CD4-positive, alpha-beta T cell (primary cell): ENCODE results near the gene KLHL35. TPM values are rescaled to one million over a fixed set of nuclear protein-coding genes. Genes with fewer than 3 reads are reported as not detected.

Source experiments
- ATAC-seq: fragments of 200-7000 bp; cut with Tn5 transposase; one replicate; pipeline ENCODE4 v1.10.0; 2022; ENCODE audit warnings: mild to moderate bottlenecking; ENCODE audit not compliant: poor library complexity
- CTCF ChIA-PET: fragments of 350-600 bp; sonication (Branson Sonifier 250); formaldehyde crosslinking; loops from one replicate; lab custom pipeline; 2021; ENCODE audit warnings: antibody characterized with exemption, inconsistent platforms; lab: Charles Lee
- POLR2A ChIA-PET: fragments of 350-600 bp; sonication (Branson Sonifier 250); formaldehyde crosslinking; loops from one replicate; lab custom pipeline; 2021; ENCODE audit warnings: antibody characterized with exemption, inconsistent platforms; lab: Charles Lee
- DNase-seq, 14 experiments: peaks; one replicate each; pipeline ENCODE4 v3.0.0-alpha.2; 2013 to 2020; ENCODE audit warnings: mixed read lengths in 2 of 14
- H3K27ac ChIP-seq, 2 donors: one replicate each; pipeline versions ENCODE4 v1.5.1 to v1.7.0; 2013; ENCODE audit warnings: low read length in 2 of 2, low read depth in 1 of 2, mild to moderate bottlenecking in 1 of 2
- H3K27me3 ChIP-seq, 2 experiments: 1 replicate in 1 of 2; 2 replicates in 1 of 2; pipeline versions ENCODE4 v1.6.1 to v1.7.0; 2013; ENCODE audit warnings: low read length in 2 of 2, control low read depth in 1 of 2, mild to moderate bottlenecking in 1 of 2, moderate library complexity in 1 of 2; ENCODE audit not compliant: insufficient read depth in 2 of 2, control insufficient read depth in 1 of 2
- H3K36me3 ChIP-seq: one replicate; pipeline ENCODE4 v1.6.1; 2013; ENCODE audit warnings: low read length, control low read depth; ENCODE audit not compliant: insufficient read depth
- H3K4me1 ChIP-seq: one replicate; pipeline ENCODE4 v1.6.1; 2013; ENCODE audit warnings: low read length, control low read depth; ENCODE audit not compliant: insufficient read depth
- H3K4me3 ChIP-seq: one replicate; pipeline ENCODE4 v1.5.1; 2013; ENCODE audit warnings: mild to moderate bottlenecking, low read length, moderate library complexity
- H3K9me3 ChIP-seq, 2 experiments: 1 replicate in 1 of 2; 2 replicates in 1 of 2; pipeline versions ENCODE4 v1.6.1 to v1.7.0; 2013; ENCODE audit warnings: low read length in 2 of 2, mild to moderate bottlenecking in 2 of 2, control low read depth in 1 of 2, moderate library complexity in 1 of 2; ENCODE audit not compliant: control insufficient read depth in 1 of 2, insufficient read depth in 1 of 2
- H3K27ac Mint-ChIP-seq: one replicate; pipeline ENCODE4 v1.8.0; 2020; ENCODE audit warnings: mixed read lengths
- H3K27me3 Mint-ChIP-seq: one replicate; pipeline ENCODE4 v1.8.0; 2021; ENCODE audit warnings: mixed read lengths
- H3K36me3 Mint-ChIP-seq: one replicate; pipeline ENCODE4 v1.8.0; 2021; ENCODE audit warnings: low read depth, mixed read lengths
- H3K4me1 Mint-ChIP-seq: one replicate; pipeline ENCODE4 v1.8.0; 2021; ENCODE audit warnings: low read depth, mixed read lengths
- H3K4me3 Mint-ChIP-seq: one replicate; pipeline ENCODE4 v1.8.0; 2020; ENCODE audit warnings: mild to moderate bottlenecking, mixed read lengths
- H3K9me3 Mint-ChIP-seq: one replicate; pipeline ENCODE4 v1.8.0; 2020; ENCODE audit warnings: mixed read lengths
- intact Hi-C, 2 experiments: fragments of 100-400 bp; cut with DNase I in 1 of 2; cut with micrococcal nuclease in 1 of 2; formaldehyde crosslinking; loops; one replicate each; pipeline versions ENCODE4 v1.15.1 to v1.9.0; 2023 to 2025; cut with DNase I, micrococcal nuclease
- total RNA-seq, 174 experiments: library from RNA in 2 of 174; stranded (reverse) in 2 of 174; gene quantifications; one replicate each; pipeline ENCODE4 v1.2.3 and lab custom pipeline; 2021 to 2026
- TF ChIP-seq, protein P1 (sequence below): fragments of 200-600 bp; IDR thresholded peaks from one replicate; pipeline ENCODE4 v1.8.0; 2022; ENCODE audit warnings: antibody characterized with exemption, mild to moderate bottlenecking

The KLHL35 gene
- total RNA-seq, 2 experiments from 2014 or later, result 0.33 to 0.81 TPM

DNA sequence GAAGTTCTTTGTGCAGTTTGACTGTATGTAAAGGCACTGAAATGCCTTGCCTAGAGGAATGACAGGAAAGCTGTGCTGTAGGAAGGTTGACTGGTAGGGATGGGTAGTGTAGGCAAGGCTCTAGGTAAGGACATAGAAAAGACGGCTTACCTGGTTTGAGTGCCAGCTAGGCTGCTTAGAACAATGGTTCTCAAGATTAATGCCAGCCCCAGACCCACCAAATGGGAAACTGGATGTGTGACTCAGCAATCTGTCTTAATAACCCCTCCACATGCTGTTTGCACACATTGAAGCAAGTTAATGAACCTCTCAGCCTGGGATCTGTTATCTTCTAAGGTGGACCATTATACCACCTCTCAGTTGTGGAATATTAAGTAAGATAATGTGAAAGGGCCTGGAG lies 30.0 kb downstream of the KLHL35 start:
- H3K27ac ChIP-seq, result no peak overlapping the region
- H3K27ac Mint-ChIP-seq, result peak overlapping the region; percentile 92
- POLR2A ChIA-PET, result no interaction called here
- ATAC-seq (no peak), DNase-seq (no peak)
- H3K4me1 Mint-ChIP-seq, result peaks cover 67% of the 10 kb centered on the region
- no peaks in the 10 kb centered on the region for H3K9me3 Mint-ChIP-seq
- TF ChIP-seq, protein P1, sequence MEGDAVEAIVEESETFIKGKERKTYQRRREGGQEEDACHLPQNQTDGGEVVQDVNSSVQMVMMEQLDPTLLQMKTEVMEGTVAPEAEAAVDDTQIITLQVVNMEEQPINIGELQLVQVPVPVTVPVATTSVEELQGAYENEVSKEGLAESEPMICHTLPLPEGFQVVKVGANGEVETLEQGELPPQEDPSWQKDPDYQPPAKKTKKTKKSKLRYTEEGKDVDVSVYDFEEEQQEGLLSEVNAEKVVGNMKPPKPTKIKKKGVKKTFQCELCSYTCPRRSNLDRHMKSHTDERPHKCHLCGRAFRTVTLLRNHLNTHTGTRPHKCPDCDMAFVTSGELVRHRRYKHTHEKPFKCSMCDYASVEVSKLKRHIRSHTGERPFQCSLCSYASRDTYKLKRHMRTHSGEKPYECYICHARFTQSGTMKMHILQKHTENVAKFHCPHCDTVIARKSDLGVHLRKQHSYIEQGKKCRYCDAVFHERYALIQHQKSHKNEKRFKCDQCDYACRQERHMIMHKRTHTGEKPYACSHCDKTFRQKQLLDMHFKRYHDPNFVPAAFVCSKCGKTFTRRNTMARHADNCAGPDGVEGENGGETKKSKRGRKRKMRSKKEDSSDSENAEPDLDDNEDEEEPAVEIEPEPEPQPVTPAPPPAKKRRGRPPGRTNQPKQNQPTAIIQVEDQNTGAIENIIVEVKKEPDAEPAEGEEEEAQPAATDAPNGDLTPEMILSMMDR, result no peak
- H3K9me3 ChIP-seq, result peaks cover 0 to 3% of the 10 kb centered on the region in 2 experiments
- H3K27me3 ChIP-seq, result no peaks in the 10 kb centered on the region
- H3K4me3 Mint-ChIP-seq, result peak overlapping the region; percentile 84
- H3K4me1 ChIP-seq, result peaks cover 45% of the 10 kb centered on the region
- peaks cover 86% of the 10 kb centered on the region for H3K36me3 Mint-ChIP-seq
- no peak overlapping the region for H3K4me3 ChIP-seq
- CTCF ChIA-PET, result no interaction called here
- H3K36me3 ChIP-seq, result peaks cover 66% of the 10 kb centered on the region
- H3K27me3 Mint-ChIP-seq, result no peaks in the 10 kb centered on the region
- intact Hi-C loops, result no loop called here

DNA sequence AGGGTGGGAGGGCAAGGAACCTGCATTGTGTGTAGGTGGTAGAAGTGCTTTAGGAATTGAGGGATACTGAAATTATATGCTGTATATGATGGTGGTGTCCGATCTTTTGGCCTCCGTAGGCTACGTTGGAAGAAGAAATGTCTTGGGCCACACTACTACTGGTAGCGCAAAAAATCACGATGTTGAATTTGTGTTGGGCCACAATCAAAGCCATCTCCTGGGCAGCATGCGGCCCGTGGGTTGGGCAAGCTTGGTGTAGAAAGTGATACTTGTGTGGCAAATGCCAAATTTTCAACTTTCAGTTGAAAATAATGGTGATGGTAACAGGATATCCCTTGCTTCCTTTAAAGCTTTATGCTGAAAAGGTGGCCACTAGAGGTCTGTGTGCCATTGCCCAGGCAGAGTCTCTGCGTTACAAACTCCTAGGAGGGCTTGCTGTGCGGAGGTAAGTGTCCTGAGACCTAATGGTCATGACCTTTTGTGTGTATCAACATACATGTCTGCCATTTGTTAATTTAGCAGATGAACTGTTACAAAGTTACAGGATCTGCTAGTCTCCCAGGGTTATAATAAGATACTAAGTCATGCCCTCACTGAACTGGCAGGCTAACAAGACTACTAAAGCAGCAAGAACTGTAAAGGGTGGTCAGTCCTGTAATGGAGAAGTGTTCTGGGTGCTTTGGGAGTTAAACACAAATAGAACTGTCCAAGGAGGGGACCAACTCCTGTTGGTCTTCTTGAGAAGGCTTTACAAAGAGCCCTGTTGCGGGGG lies 30.8 kb downstream of the KLHL35 start:
- ATAC-seq, result no peak
- CTCF ChIA-PET, result no interaction called here
- peaks cover 66% of the 10 kb centered on the region for H3K36me3 ChIP-seq

DNA sequence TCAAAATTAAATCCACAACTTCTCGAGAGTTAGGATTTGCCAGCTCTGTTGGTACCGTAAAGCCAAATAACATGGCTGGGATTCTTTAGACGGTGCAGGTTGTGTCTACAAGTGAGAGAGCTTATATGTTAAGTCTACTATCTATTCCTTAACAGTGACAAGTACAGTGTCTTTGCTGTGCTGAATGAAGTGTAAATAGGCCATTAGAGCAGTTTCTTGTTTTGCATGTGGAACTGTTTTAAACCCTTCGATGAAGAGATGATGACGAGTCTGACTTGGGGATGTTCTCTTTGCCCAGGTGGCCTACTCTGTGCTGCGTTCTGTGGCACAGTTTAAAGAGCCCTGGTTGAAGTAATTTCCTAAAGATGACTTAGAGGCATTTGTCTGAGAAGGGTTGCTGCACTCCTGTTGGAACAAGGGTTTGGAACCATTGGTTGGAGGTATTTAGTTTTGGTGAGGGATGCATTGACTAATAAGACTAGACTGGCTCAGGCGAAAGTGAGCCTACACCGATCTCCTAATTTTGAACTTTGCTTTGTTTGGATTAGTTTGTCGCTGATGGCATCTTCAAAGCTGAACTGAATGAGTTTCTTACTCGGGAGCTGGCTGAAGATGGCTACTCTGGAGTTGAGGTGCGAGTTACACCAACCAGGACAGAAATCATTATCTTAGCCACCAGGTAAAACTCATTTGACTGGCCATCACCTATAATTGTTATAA lies 32.7 kb downstream of the KLHL35 start:
- peak overlapping the region; percentile 86 to 88 for H3K27ac ChIP-seq
- Mint-ChIP-seq H3K36me3 (peaks cover 60% of the 10 kb centered on the region), H3K9me3 (no peaks in the 10 kb centered on the region), H3K27ac (peak overlapping the region; percentile 92), H3K4me1 (peaks cover 55% of the 10 kb centered on the region), H3K4me3 (peak overlapping the region; percentile 86), H3K27me3 (no peaks in the 10 kb centered on the region)
- peaks cover 47% of the 10 kb centered on the region for H3K36me3 ChIP-seq
- DNase-seq (peak in 3 of 14 experiments; percentile 35 to 55 (median 53)), ATAC-seq (peak; percentile 30)
- ChIA-PET CTCF (interaction anchor here (1.2 to 1.6 kb wide), 3 partner anchors 8 to 125 kb away, joined by 3 to 7 read pairs (median 3); partner anchors contain the start of gene GDPD5), POLR2A (interaction anchor here (0.6 to 3.2 kb wide), 15 partner anchors 11 to 130 kb away, joined by 3 to 24 read pairs (median 4); partner anchors contain the start of gene GDPD5)
- peak overlapping the region; percentile 72 for H3K4me3 ChIP-seq
- peaks cover 0 to 3% of the 10 kb centered on the region in 2 experiments for H3K9me3 ChIP-seq
- no peaks in the 10 kb centered on the region for H3K27me3 ChIP-seq
- peaks cover 44% of the 10 kb centered on the region for H3K4me1 ChIP-seq
- TF ChIP-seq, protein P1, result no peak
- intact Hi-C loops, result no loop called here

More for the DNA sequence above, 30.8 kb downstream of the KLHL35 start:
- DNase-seq, result no peak
- H3K4me3 Mint-ChIP-seq, result peak overlapping the region; percentile 84
- H3K4me3 ChIP-seq, result no peak overlapping the region
- no peaks in the 10 kb centered on the region for H3K27me3 ChIP-seq
- H3K4me1 ChIP-seq, result peaks cover 44% of the 10 kb centered on the region
- H3K27ac ChIP-seq, result peak overlapping the region in 1 of 2 donors; percentile 38
- H3K27ac Mint-ChIP-seq, result peak overlapping the region; percentile 92
- no peaks in the 10 kb centered on the region for H3K9me3 Mint-ChIP-seq
- intact Hi-C loops, result no loop called here
- H3K36me3 Mint-ChIP-seq, result peaks cover 79% of the 10 kb centered on the region
- H3K9me3 ChIP-seq, result peaks cover 0 to 3% of the 10 kb centered on the region in 2 experiments
- no peaks in the 10 kb centered on the region for H3K27me3 Mint-ChIP-seq
- POLR2A ChIA-PET, result interaction anchor here (3.2 kb wide), 1 partner anchor 127 kb away, joined by 24 read pairs; no protein-coding TSS in a partner anchor
- TF ChIP-seq, protein P1, result no peak
- H3K4me1 Mint-ChIP-seq, result peaks cover 62% of the 10 kb centered on the region
